ENCODE results near the gene FBXL7.

Gene FBXL7

GRCh38 chr5:15501091-15501791 is 1.3 kb downstream of the FBXL7 start:
- peak; percentile 87 for DNase-seq (ENCODE audit: low read depth, low spot score)

- peak; percentile 52 for DNase-seq (ENCODE audit: low read depth, low spot score)
Measured at GRCh38 chr5:15502208-15502607, 2.2 kb downstream of the FBXL7 start.

GRCh38 chr5:15506146-15506545 is 6.2 kb downstream of the FBXL7 start:
- DNase-seq (ENCODE audit: low read depth, low spot score) = no peak

- no peak for DNase-seq (ENCODE audit: low read depth, low spot score)
Measured at GRCh38 chr5:15506897-15507296, 6.9 kb downstream of the FBXL7 start.

- DNase-seq (ENCODE audit: low read depth, low spot score) = peak; percentile 58
Measured at GRCh38 chr5:15510092-15510491, 10.1 kb downstream of the FBXL7 start.

GRCh38 chr5:15510831-15511230 is 10.9 kb downstream of the FBXL7 start:
- DNase-seq (ENCODE audit: low read depth, low spot score) = peak; percentile 44

GRCh38 chr5:15513431-15513830 is 13.5 kb downstream of the FBXL7 start:
- no peak for DNase-seq (ENCODE audit: low read depth, low spot score)

- DNase-seq (ENCODE audit: low read depth, low spot score) = no peak
Measured at GRCh38 chr5:15513911-15514310, 13.9 kb downstream of the FBXL7 start.

- no peak for DNase-seq (ENCODE audit: low read depth, low spot score)
Measured at GRCh38 chr5:15515229-15515628, 15.2 kb downstream of the FBXL7 start.

GRCh38 chr5:15516486-15516885 is 16.5 kb downstream of the FBXL7 start:
- no peak for DNase-seq (ENCODE audit: low read depth, low spot score)

- DNase-seq (ENCODE audit: low read depth, low spot score) = no peak
Measured at GRCh38 chr5:15518786-15519185, 18.8 kb downstream of the FBXL7 start.

- DNase-seq (ENCODE audit: low read depth, low spot score) = no peak
Measured at GRCh38 chr5:15520856-15521255, 20.9 kb downstream of the FBXL7 start.

GRCh38 chr5:15521381-15522186 is 21.6 kb downstream of the FBXL7 start:
- DNase-seq (ENCODE audit: low read depth, low spot score) = no peak

GRCh38 chr5:15522187-15522520 is 22.2 kb downstream of the FBXL7 start:
- DNase-seq (ENCODE audit: low read depth, low spot score) = no peak

GRCh38 chr5:15524712-15525111 is 24.7 kb downstream of the FBXL7 start:
- no peak for DNase-seq (ENCODE audit: low read depth, low spot score)

GRCh38 chr5:15525703-15526275 is 25.8 kb downstream of the FBXL7 start:
- DNase-seq (ENCODE audit: low read depth, low spot score) = no peak

- DNase-seq (ENCODE audit: low read depth, low spot score) = no peak
Measured at GRCh38 chr5:15526413-15526812, 26.4 kb downstream of the FBXL7 start.

GRCh38 chr5:15528476-15528875 is 28.5 kb downstream of the FBXL7 start:
- DNase-seq (ENCODE audit: low read depth, low spot score) = no peak

- no peak for DNase-seq (ENCODE audit: low read depth, low spot score)
Measured at GRCh38 chr5:15529013-15529412, 29.0 kb downstream of the FBXL7 start.

GRCh38 chr5:15529821-15530220 is 29.8 kb downstream of the FBXL7 start:
- no peak for DNase-seq (ENCODE audit: low read depth, low spot score)

GRCh38 chr5:15533129-15533893 is 33.3 kb downstream of the FBXL7 start:
- peak; percentile 51 for DNase-seq (ENCODE audit: low read depth, low spot score)

- DNase-seq (ENCODE audit: low read depth, low spot score) = no peak
Measured at GRCh38 chr5:15535938-15536337, 36.0 kb downstream of the FBXL7 start.
